Bronchial epithelial cell (primary cell): ENCODE data around the gene NPHP1. TPM values are rescaled to one million over a fixed set of nuclear protein-coding genes. Genes with fewer than 3 reads are reported as not detected.

Source experiments
- DNase-seq: peaks from one replicate; pipeline ENCODE4 v3.0.0-alpha.2; 2010; ENCODE audit warnings: low read depth
- FAIRE-seq: peaks from 2 replicates; lab custom pipeline; 2011; peaks lifted over from hg19 to GRCh38; lab: Jason Lieb, UNC
- H3K27me3 ChIP-seq: 2 replicates; pipeline ENCODE4 v1.5.1; 2011; ENCODE audit warnings: low read length; ENCODE audit not compliant: control insufficient read depth, insufficient read depth
- H3K36me3 ChIP-seq: 2 replicates; pipeline ENCODE4 v1.5.1; 2011; ENCODE audit warnings: low read length; ENCODE audit not compliant: control insufficient read depth, insufficient read depth
- H3K4me3 ChIP-seq: 2 replicates; pipeline ENCODE4 v1.5.1; 2011; ENCODE audit warnings: mild to moderate bottlenecking, low read depth, low read length, control low read depth
- total RNA-seq: library from RNA; depleted of rRNA; stranded (reverse); fragments of >200 nt; gene quantifications from 2 replicates; pipeline ENCODE4 v1.2.1, GENCODE V29; 2014
- TF ChIP-seq, protein P1 (sequence below): IDR thresholded peaks from 2 replicates; pipeline ENCODE4 v1.5.1; 2011; ENCODE audit warnings: mild to moderate bottlenecking, moderate library complexity, low read length, control low read depth, inconsistent platforms; ENCODE audit not compliant: insufficient read depth, severe bottlenecking

NPHP1 gene
- total RNA-seq, 1 donor from 2014 or later = 1.6 TPM

DNA sequence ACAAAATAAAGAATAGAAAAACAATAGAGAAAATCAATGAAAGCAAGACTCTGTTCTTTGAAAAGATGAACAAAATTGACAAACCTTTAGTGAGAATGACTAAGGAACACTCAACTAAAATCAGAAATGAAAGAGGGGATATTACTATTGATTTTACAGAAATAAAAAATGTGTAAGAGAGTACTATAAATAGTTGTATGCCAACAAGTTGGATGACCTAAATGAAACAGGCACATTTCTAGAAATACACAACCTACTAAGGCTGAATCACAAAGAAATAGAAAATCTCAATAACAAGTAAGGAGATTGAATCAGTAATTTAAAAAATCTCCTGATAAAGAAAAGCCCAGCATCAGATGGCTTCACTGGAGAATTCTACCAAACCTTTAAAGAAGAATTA lies 70.8 kb downstream of the NPHP1 start:
- Histone ChIP-seq H3K4me3 (no peak overlapping the region), H3K27me3 (no peaks in the 10 kb centered on the region), H3K36me3 (no peaks in the 10 kb centered on the region)
- no peak for DNase-seq
- no peak for FAIRE-seq
- TF ChIP-seq, protein P1, sequence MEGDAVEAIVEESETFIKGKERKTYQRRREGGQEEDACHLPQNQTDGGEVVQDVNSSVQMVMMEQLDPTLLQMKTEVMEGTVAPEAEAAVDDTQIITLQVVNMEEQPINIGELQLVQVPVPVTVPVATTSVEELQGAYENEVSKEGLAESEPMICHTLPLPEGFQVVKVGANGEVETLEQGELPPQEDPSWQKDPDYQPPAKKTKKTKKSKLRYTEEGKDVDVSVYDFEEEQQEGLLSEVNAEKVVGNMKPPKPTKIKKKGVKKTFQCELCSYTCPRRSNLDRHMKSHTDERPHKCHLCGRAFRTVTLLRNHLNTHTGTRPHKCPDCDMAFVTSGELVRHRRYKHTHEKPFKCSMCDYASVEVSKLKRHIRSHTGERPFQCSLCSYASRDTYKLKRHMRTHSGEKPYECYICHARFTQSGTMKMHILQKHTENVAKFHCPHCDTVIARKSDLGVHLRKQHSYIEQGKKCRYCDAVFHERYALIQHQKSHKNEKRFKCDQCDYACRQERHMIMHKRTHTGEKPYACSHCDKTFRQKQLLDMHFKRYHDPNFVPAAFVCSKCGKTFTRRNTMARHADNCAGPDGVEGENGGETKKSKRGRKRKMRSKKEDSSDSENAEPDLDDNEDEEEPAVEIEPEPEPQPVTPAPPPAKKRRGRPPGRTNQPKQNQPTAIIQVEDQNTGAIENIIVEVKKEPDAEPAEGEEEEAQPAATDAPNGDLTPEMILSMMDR = no peak

DNA sequence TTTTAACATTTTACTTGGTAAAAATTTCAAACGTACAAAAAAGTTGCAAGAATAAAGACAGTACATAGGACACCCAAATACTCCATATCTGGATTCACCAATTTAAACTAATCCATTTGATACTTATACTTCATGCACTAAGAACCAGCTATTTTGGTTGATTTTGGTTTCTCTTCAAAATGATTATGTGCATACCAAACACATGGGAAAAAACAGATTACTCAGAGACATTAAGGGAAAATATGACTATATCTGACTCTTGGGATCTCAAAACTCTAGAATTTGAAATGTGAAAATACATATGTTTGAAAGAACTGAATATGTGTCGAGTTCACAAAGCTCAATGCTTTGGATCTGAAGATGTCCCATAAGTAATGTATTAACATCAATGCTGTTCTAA lies 73.6 kb downstream of the NPHP1 start:
- no peak for FAIRE-seq
- H3K27me3 ChIP-seq = no peaks in the 10 kb centered on the region
- no peaks in the 10 kb centered on the region for H3K36me3 ChIP-seq
- no peak overlapping the region for H3K4me3 ChIP-seq
- TF ChIP-seq, protein P1 = no peak
- no peak for DNase-seq

DNA sequence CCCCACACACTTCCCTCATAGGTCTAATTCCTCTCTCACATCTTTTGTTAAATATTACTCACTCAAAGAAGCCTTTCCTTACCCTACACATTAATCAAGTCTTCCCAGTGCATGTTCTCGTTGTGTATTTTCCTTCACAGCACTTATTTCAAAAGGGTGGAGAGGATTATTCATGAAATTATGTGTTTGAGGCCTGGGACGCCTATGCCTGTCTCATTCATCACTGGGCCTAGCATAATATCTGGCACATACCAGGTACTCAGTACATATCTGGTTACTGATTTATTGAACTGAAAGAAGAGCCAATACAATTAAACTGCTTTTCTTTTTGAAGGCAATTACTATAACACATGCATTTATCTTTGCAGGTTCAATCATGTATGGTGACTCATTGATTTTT lies 74.1 kb downstream of the NPHP1 start:
- Histone ChIP-seq H3K36me3 (no peaks in the 10 kb centered on the region), H3K4me3 (no peak overlapping the region), H3K27me3 (no peaks in the 10 kb centered on the region)
- DNase-seq (no peak), FAIRE-seq (no peak)
- TF ChIP-seq, protein P1 = no peak

DNA sequence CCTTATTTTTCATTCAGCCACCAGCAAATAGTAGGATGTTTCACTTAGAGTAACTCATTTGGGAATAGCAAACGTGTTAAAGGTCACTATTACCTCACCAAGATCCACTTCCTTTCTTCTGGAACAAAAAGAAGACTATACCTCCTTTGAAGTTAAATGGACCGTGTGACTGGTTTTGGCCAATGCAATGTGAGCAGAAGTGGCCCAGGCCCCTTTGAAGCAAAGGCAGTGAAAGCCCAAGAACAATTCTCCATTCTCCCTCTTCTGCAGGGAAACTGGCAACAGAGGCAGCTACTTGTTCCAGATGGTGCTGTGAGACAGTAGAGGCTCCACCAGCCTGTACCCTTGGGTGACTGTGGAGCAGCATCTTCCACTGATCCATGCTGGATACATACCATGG lies 77.9 kb downstream of the NPHP1 start:
- Histone ChIP-seq H3K4me3 (no peak overlapping the region), H3K36me3 (no peaks in the 10 kb centered on the region), H3K27me3 (no peaks in the 10 kb centered on the region)
- FAIRE-seq (no peak), DNase-seq (no peak)
- TF ChIP-seq, protein P1 = no peak

DNA sequence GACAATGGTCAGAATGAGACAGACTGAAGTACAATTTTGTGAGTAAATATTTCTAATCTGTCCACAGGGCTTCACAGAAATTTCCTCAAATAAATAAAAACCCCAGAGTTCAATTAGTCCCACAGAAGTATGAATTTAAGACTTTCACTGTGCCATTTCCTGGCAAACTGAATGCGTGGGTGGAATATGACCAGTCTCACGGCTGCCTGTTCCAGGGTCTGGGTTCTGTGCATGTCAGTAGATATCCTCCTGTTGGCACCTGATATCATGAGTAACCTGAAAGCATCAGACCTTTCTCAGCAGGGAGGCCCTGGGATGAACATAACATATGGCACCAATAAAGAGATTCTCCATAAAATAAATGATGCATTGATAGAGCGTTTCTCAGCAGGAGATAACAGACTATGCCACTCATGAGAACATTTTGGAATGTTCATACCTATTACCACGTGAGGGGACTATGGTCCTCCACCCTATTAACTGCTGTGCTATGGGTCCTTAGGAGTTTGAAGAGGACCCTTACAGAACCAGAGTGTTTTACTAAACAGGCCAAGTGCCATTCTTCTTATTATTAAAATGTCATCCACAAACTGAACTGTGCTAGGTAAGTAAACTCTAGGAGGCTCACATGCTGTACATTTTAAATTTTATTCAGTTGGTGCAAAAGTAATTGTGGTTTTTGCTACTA lies 78.6 kb downstream of the NPHP1 start:
- no peak overlapping the region for H3K4me3 ChIP-seq
- H3K36me3 ChIP-seq = no peaks in the 10 kb centered on the region
- FAIRE-seq (no peak), DNase-seq (peak; percentile 88)
- no peaks in the 10 kb centered on the region for H3K27me3 ChIP-seq
- TF ChIP-seq, protein P1 = no peak

DNA sequence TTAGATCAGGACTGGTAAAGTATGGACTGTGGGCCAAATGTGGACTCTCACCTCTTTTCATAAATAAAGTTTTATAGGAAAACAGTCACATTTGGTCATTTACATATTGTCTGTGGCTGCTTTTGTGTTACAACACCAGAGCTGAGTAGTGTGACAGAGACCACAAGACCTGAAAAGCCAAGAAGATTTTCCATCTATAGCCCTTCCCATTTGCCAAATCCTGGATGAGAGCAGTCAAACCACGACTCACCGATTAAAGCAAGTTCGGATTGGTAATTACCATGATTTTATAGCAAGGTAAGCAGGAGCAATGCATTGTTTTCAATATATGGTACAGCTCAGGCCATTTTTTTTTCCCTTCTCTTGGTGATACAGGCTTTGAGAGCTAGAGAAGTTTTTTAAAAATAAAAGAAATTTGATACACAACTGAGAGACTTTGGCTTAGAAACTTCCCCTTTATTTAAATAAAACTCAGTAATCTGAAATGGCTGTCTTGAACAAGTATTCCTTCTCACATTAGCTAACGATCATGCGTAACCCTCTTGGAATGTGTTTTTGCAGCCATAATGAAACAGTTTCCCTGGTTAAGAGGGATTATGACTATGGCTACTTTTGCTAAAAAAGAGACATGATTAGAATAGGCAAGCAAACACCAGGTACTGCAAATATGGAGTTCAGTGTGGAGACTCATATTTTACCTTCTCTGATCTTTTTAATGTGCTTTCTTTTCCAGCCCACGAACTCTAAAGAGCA lies 79.7 kb downstream of the NPHP1 start:
- FAIRE-seq (no peak), DNase-seq (peak; percentile 91)
- Histone ChIP-seq H3K27me3 (no peaks in the 10 kb centered on the region), H3K4me3 (no peak overlapping the region), H3K36me3 (no peaks in the 10 kb centered on the region)
- TF ChIP-seq, protein P1 = no peak
